ENCODE results near the gene ZNF423. TPM values are rescaled to one million over a fixed set of nuclear protein-coding genes. Genes with fewer than 3 reads are reported as not detected.

ZNF423 gene
- total and polyA plus RNA-seq, 9 of the 15 experiments (the other 6 are each of a cell fraction or from before 2014, with no cell fraction given) = not detected

- Histone ChIP-seq H3K36me3 (ENCODE audit: control insufficient read depth, insufficient read depth, low read length) (no peaks in the 10 kb centered on the region), H3K27me3 (ENCODE audit: control insufficient read depth in 2 of 2, insufficient read depth in 2 of 2, low read length in 2 of 2) (peaks cover 29 to 47% of the 10 kb centered on the region in 2 experiments; a peak in 3 of 5 replicates), H3K4me3 (no peak overlapping the region), H3K79me2 (ENCODE audit: control insufficient read depth, insufficient read depth, low read length) (no peaks in the 10 kb centered on the region), H3K4me1 (replicated peaks in 1 of 2; ENCODE audit: control insufficient read depth in 2 of 2, insufficient read depth in 2 of 2, low read length in 2 of 2) (peaks cover 0 to 6% of the 10 kb centered on the region in 2 experiments; a peak in 2 of 5 replicates), H4K20me1 (replicated peaks; ENCODE audit: control insufficient read depth, insufficient read depth, low read length) (peaks cover 4% of the 10 kb centered on the region; the same call in 1 of the 2 replicates), H3K9me3 (replicated peaks; ENCODE audit: control insufficient read depth, insufficient read depth, low read depth, low read length) (no peaks in the 10 kb centered on the region), H3K9ac (ENCODE audit: insufficient read depth in 1 of 2, low read depth in 2 of 2, low read length in 2 of 2) (no peak overlapping the region), H3K9me1 (ENCODE audit: control insufficient read depth, insufficient read depth, low read length) (no peaks in the 10 kb centered on the region), H2AFZ (ENCODE audit: low read depth, low read length) (no peak overlapping the region), H3K27ac (ENCODE audit: extremely low read depth, low read depth, low read length) (no peak overlapping the region), H3K4me2 (ENCODE audit: insufficient read depth, low read length) (no peak overlapping the region)
- no peak for FAIRE-seq
- intact Hi-C loops (cut with micrococcal nuclease) (no loop called here), in situ Hi-C loops (cut with MboI) (no loop called here)
- no TSS peak for BruUV-seq (replicated peaks)
- ChIA-PET CTCF (ENCODE audit: low intra/inter-chr PET ratio) (no interaction called here), POLR2A (no interaction called here)
- TF ChIP-seq SIN3A (IDR thresholded peaks at IDR 0.05; ENCODE audit: borderline replicate concordance in 2 of 2, control insufficient read depth in 1 of 2, low read depth in 2 of 2, low read length in 2 of 2) = no peak
- TF ChIP-seq ZKSCAN8 (CRISPR knock-in tag; IDR thresholded peaks at IDR 0.05) = no peak
- no peak for TF ChIP-seq VEZF1 (CRISPR knock-in tag; IDR thresholded peaks at IDR 0.05)
- no peak for TF ChIP-seq RB1 (IDR thresholded peaks at IDR 0.05; ENCODE audit: low read depth)
- no peak for ATAC-seq
- DNase-seq (ENCODE audit: extremely low read depth in 1 of 4, low spot score in 3 of 4) = no peak
- 0% methylated on average over 2 of the region's 3 CpGs for WGBS (ENCODE audit: insufficient coverage, low coverage, missing lambda C conversion rate)
Observed at GRCh38 chr16:49699841-49700175, 156.1 kb downstream of the ZNF423 start.
